DMS 273 (cell line): ENCODE data around the gene KRT15.

ENCODE experiments used
- DNase-seq: peaks from one replicate; lab custom pipeline; 2025; ENCODE audit not compliant: unreplicated experiment; lab: John Stamatoyannopoulos, UW

KRT15 gene

GRCh38 chr17:41527063-41528023 is 8.7 kb upstream of the KRT15 start:
- DNase-seq = no peak

GRCh38 chr17:41524261-41524660 is 5.6 kb upstream of the KRT15 start:
- no peak for DNase-seq

GRCh38 chr17:41523787-41524186 is 5.1 kb upstream of the KRT15 start:
- peak; percentile 82 for DNase-seq

GRCh38 chr17:41523225-41523593 is 4.5 kb upstream of the KRT15 start:
- no peak for DNase-seq

DNA sequence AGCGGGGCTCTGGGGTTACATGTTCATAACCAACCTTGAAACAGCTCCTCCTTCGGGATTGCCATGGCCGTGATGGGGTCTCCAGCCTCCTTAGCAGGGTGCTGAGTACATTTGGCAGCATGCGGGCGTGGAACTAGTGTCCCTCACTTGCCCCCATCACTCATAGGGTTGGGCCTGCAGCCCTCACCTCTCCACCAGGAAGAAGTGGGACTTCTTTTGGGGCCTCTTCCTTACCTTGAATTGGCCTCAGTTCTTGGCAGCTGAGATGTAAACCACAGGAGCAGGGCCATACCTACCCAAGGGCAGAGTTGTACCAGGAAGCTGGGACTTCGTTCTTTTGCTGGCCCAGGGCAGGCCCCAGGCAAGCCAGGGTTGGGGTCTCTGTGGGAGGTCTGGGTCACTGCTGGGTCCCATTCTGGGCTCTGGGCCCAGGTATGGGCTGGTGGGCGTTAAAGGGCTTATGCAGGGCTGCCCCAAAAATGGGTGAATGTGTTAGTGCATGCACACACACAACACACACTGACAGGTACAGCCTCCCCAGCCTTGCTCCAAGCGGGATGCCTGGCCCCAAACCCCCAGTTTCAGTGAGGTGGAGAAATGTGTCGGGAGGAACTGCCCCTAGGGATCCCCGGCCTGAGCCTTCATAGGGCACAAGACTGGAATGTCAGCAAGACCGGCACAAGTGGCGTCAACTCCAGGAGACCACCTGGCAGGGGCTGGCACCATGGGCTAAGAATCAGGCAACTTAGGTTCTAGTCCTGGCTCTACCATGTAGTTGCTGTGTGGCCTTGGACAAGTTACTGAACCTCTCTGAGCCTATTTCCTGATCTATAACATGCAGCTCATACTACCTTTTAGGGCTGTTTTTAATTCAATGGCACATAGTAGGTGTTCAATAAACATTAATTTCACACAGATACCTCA is 3.9 kb upstream of the KRT15 start:
- no peak for DNase-seq

DNA sequence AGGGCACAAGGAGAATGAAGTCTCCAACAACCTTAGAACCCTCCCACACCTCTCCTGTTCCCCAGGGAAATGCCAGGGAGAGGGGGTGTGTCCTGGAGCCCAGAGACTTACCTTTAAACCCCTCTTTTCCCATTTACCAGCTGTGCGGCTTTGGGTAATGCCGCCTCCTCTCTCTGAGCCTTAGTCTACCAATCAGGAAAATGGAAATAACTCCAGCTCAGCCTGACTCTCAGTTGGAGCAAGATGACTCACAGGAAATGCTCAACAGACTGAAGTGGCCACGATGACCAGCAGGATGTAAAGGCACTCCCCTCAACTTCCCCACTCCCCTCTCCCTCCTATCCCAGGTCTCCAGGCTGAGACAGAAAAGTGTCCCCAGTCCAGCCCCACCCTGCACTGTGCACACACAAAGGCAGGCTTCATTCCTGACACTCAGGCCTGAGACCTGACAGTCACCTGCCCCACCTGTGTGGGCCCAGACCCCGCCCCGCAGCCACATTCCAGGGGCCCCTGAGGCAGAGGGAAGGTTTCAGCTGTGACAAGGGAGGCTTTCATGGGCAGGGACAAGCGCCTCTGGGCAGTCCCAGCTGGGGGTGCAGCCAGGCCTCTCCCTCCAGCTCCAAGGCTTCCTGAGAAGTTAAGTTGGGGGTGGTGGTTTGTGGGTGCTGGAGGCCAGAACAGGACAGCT is 3.0 kb upstream of the KRT15 start:
- DNase-seq = no peak

DNA sequence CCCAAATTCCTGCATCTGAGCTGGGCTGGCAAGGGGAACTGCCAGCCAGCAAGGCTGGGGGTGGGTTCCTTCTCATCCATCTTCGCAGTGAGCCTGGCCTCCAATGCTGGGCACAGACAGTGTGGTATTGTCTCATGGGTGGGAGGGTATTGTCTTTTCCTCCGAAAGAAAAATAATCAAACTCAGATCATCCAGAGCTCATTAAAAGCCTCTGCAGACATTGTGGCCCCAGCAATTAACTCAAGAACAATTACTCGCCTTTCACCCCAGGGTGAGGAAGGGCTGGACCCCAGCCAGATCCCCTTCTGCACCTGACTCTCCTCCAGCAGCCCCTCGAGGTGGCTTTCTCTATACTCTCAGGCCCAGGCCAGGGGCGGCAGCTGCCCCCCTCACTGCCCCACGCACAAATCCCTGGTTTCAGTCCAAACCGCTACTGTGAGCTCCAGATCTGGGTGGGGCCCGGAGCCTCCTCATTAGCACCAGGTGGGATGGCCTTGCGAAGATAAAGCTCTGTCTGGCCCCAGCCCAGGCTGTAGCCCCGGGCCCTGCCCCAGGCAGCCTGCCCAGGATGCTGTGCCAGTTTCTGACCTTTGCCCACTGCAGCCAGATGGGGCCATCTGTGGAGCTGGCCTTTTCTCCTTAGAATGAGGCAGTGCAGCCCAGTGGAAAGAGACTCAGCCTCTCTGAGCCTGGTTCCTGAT is 2.3 kb upstream of the KRT15 start:
- peak; percentile 60 for DNase-seq

DNA sequence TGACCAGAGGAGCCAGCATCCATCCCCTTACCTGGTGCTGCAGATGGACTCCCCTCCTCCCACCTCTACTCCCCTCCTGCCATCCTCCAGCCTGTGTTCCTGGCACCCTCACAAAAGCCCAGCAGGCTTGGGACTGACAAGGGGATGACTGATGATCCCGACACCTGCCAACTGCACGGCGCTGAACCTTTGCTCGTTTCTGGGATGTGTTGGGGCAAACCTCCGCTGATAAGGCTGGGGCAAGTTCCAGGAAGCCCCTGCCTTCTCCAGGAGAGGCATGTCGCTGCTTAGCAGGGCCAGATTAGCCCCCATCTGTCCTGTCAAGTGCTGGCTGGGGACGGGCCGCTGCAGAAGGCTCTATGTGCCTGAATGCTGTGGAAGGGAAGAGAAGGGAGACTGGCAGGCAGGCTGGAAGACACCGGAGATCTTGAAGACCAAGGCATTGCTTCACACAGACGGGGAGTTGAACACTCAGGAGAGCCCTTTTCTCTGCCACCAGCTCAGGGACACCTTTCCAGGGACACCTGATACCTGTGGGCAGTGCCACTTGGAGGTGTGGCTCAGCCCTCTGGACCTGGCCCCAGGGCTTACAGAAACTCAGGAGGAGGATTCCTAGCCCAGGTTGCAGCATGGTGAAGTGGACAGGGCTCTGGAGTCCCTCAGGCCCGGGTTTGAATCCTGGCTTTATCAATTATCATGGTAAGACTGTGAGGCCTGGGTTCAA is 973 bp upstream of the KRT15 start:
- peak; percentile 96 for DNase-seq

DNA sequence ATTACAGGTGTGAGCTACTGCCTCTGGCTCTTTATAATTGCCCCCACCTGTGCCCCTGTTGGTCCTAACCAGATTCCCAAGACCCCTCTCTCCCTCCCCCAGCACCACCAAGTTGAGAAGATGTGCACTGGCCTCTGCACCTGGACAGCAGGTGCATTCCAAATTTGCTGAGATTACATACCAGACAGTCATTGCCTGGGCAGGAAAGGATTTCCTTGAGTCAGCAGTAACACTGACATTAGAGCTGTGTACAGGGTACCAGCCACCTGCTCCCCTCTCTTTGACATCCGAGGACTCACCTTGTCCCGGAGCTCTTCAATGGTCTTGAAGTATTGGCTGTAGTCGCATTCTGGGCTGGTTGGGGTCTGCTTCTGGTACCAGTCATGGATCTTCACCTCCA is 659 bp downstream of the KRT15 start:
- DNase-seq = no peak

- no peak for DNase-seq
Observed at GRCh38 chr17:41516830-41517283, 1.8 kb downstream of the KRT15 start.

- no peak for DNase-seq
Observed at GRCh38 chr17:41516147-41516829, 2.4 kb downstream of the KRT15 start.

GRCh38 chr17:41513168-41513547 is 5.5 kb downstream of the KRT15 start:
- DNase-seq = no peak

- no peak for DNase-seq
Observed at GRCh38 chr17:41512546-41513167, 6.0 kb downstream of the KRT15 start.

DNA sequence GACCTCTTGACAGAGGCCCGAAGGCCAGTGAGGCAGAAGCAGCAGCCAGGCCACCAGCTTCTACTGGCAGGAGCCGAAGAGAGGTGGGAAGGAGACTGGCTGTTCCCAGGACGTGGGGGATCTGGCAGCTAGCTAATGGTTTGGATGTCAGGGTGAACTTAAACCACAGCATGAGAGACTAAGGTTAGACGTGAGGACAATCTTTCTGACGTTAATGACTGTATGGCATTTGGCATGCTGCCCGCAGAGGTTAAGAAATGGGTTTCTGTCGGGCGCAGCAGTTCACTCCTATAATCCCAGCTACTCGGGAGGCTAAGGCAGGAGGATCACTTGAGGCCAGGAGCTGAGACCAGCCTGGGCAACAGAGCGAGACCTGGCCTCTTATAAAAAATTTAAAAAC is 7.0 kb downstream of the KRT15 start:
- DNase-seq = no peak

DNA sequence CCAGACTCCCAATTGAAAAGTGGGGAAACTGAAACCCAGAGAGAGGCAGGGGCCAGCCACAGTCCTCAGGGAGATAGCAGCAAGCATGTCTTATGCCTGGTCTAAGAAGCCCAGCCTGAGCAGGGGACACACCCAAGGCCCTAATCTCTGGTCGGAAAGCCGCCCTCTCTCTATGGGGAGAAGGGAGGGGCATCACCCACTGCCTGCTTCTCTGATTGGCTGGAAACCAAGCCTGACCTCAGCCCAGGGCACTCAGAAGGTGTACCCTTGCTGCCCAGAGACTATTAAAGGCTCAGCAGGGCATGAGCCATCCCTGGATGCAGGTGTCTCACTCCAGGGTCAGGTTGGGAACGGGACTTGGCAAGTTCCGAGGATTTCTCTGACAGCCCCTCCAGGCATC is 7.6 kb downstream of the KRT15 start:
- DNase-seq = no peak

GRCh38 chr17:41510251-41511065 is 8.2 kb downstream of the KRT15 start:
- DNase-seq = no peak

DNA sequence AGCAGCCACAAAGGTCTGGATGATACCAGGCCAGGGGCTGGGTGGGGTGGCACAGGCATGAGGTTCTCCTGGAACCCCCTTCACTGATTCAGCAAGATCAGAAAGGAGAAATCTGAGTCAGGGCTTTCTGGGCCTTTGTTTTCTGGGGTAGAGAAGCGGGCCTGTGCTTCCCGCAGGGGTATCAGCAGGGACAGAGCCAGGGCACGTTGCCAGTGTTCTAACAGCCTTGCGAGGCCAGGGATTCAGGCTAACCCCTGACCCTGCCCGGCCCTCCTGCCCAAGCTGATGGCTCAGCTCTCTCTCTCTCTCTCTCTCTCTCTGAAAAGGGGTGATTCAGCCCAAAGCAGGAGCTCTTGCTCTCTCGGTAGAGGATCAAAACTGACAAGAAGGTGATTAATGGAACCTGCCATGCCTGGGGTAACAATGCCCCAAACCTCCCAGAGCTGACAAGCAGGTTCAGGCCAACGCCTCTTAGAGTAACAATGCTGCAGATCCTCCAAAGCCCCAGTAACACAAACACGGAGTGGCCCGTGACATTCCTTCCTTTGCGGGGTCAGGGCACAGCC is 11.3 kb downstream of the KRT15 start:
- DNase-seq = no peak
